NB4 (cell line): ENCODE data around the gene TRIOBP.
A peak's percentile ranks its signal among the peaks of the same experiment; 100 is the strongest.

ENCODE experiments used
- DNase-seq: peaks from one replicate; pipeline ENCODE4 v3.0.0; 2010; ENCODE audit warnings: low read depth
- H3K4me3 ChIP-seq: one replicate; pipeline ENCODE4 v1.5.1; 2011; ENCODE audit warnings: mild to moderate bottlenecking, low read depth, low read length, moderate library complexity
- MYC ChIP-seq: IDR thresholded peaks from 2 replicates; pipeline ENCODE4 v1.6.1; 2011; ENCODE audit warnings: low read depth, low read length
- POLR2A ChIP-seq: IDR thresholded peaks from 2 replicates; pipeline ENCODE4 v1.6.1; 2011; ENCODE audit warnings: mild to moderate bottlenecking; ENCODE audit not compliant: insufficient read length; ENCODE audit errors: extremely low read depth
- TF ChIP-seq, protein P1 (sequence below): IDR thresholded peaks from 2 replicates; pipeline ENCODE4 v1.6.1; 2011; ENCODE audit warnings: low read depth, low read length
- TF ChIP-seq, protein P2 (sequence below): IDR thresholded peaks from one replicate; pipeline ENCODE4 v1.5.1; 2012; ENCODE audit warnings: low read depth, low read length

Gene TRIOBP

GRCh38 chr22:37674248-37674647 lies 22.6 kb upstream of the TRIOBP start:
- H3K4me3 ChIP-seq, result no peak overlapping the region
- TF ChIP-seq, protein P1, sequence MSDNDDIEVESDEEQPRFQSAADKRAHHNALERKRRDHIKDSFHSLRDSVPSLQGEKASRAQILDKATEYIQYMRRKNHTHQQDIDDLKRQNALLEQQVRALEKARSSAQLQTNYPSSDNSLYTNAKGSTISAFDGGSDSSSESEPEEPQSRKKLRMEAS, result no peak
- TF ChIP-seq MYC, result no peak
- TF ChIP-seq, protein P2, sequence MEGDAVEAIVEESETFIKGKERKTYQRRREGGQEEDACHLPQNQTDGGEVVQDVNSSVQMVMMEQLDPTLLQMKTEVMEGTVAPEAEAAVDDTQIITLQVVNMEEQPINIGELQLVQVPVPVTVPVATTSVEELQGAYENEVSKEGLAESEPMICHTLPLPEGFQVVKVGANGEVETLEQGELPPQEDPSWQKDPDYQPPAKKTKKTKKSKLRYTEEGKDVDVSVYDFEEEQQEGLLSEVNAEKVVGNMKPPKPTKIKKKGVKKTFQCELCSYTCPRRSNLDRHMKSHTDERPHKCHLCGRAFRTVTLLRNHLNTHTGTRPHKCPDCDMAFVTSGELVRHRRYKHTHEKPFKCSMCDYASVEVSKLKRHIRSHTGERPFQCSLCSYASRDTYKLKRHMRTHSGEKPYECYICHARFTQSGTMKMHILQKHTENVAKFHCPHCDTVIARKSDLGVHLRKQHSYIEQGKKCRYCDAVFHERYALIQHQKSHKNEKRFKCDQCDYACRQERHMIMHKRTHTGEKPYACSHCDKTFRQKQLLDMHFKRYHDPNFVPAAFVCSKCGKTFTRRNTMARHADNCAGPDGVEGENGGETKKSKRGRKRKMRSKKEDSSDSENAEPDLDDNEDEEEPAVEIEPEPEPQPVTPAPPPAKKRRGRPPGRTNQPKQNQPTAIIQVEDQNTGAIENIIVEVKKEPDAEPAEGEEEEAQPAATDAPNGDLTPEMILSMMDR, result no peak
- no peak for TF ChIP-seq POLR2A
- no peak for DNase-seq

GRCh38 chr22:37674951-37675929 lies 21.6 kb upstream of the TRIOBP start, which contains the start of gene LGALS1:
TSS of gene LGALS1 (plus strand) at chr22:37675636. CDS start at chr22:37675703, 67 bp downstream.
- TF ChIP-seq, protein P1, result no peak
- no peak for TF ChIP-seq POLR2A
- TF ChIP-seq, protein P2, result no peak
- TF ChIP-seq MYC, result no peak
- peak within 1 kb of the TSS; percentile 85 for H3K4me3 ChIP-seq
- peak; percentile 94 for DNase-seq

- peak; percentile 62 for DNase-seq
- peak overlapping the region; percentile 85 for H3K4me3 ChIP-seq
- TF ChIP-seq MYC, result no peak
Measured at GRCh38 chr22:37675930-37676735, 20.7 kb upstream of the TRIOBP start.

GRCh38 chr22:37676736-37677492 lies 19.9 kb upstream of the TRIOBP start:
- peak overlapping the region; percentile 85 for H3K4me3 ChIP-seq
- TF ChIP-seq POLR2A, result peak; percentile 25
- peak; percentile 46; the same call in 1 of the 2 replicates for TF ChIP-seq MYC
- TF ChIP-seq, protein P2, result no peak
- TF ChIP-seq, protein P1, result peak; percentile 55; the same call in 1 of the 2 replicates
- peak; percentile 99 for DNase-seq

DNA sequence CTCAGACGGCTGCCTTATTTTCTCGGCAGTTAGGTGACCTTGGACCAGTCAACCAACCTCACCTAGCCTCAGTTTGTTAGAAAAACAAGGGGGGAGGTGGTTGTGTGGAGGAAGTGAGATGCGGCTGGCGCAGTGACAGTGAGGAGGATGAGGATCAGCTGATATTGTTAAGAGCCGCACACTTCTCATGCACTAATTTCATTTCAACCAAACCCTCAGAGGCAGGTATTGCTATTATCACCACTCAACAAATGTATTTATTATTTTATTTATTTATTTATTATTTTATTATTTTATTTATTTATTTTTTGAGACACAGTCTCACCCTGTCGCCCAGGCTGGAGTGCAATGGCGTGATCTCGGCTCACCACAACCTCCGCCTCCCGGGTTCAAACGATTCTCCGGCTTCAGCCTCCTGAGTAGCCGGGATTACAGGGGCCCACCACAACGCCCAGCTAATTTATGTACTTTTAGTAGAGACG lies 19.3 kb upstream of the TRIOBP start:
- TF ChIP-seq MYC (no peak), POLR2A (no peak)
- TF ChIP-seq, protein P1, result no peak
- TF ChIP-seq, protein P2, result no peak
- no peak for DNase-seq
- peak overlapping the region; percentile 76 for H3K4me3 ChIP-seq

DNA sequence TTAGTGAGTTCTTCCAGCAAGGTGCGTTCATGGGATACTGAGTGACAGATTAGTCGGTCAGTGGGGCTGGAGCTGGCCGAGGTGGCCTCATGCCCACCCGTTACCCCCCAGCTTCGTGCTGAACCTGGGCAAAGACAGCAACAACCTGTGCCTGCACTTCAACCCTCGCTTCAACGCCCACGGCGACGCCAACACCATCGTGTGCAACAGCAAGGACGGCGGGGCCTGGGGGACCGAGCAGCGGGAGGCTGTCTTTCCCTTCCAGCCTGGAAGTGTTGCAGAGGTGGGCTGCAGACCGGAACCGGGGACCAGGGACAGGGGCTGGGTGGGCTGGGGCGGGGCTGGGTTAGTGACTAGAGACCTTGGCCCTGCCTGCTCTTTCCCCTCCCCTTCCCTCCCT lies 18.5 kb upstream of the TRIOBP start:
- no peak for DNase-seq
- no peak overlapping the region for H3K4me3 ChIP-seq
- no peak for TF ChIP-seq POLR2A
- no peak for TF ChIP-seq MYC
- TF ChIP-seq, protein P1, result no peak
- TF ChIP-seq, protein P2, result no peak
